ENCODE measurements around the gene SYTL3. TPM values are rescaled to one million over a fixed set of nuclear protein-coding genes. Genes with fewer than 3 reads are reported as not detected.

SYTL3 gene
- total and polyA plus RNA-seq, 2 donors, result 4.9 to 6.3 TPM

DNA sequence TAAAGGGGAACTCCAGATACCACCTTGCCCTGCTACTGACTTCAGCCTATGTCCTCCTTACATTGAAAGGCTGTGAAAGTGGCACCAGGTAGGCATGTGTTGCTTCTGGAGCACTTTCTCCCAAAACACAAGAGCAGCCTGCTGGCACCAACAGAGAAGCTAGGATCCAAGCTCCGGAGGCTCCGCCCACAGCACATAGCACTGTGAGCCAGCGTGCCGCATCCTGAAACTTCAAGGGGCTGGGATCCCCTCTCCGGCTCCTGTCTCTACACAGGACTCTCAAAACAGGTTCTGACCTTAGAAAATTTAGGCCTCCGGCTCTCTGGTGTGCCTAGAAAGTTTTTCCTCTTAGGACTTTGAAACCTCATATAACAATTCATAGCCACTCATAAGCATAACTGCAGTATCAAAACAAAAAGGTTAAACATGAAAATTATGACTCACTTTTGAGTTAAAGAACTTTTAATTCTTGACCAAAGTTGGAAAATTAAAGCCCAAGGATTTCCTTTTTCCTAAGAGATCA lies 128.2 kb downstream of the SYTL3 start:
- peaks cover 3% of the 10 kb centered on the region for H3K36me3 ChIP-seq (ENCODE audit: insufficient read depth)
- H3K27ac ChIP-seq (ENCODE audit: low read depth), result no peak overlapping the region
- no peak for DNase-seq (ENCODE audit: extremely low spot score)
- H3K4me1 ChIP-seq (ENCODE audit: insufficient read depth), result no peaks in the 10 kb centered on the region
- WGBS, result 94% methylated on average over 6 of the region's 6 CpGs
- no peak overlapping the region for H3K4me3 ChIP-seq (ENCODE audit: low read depth, low read length)

DNA sequence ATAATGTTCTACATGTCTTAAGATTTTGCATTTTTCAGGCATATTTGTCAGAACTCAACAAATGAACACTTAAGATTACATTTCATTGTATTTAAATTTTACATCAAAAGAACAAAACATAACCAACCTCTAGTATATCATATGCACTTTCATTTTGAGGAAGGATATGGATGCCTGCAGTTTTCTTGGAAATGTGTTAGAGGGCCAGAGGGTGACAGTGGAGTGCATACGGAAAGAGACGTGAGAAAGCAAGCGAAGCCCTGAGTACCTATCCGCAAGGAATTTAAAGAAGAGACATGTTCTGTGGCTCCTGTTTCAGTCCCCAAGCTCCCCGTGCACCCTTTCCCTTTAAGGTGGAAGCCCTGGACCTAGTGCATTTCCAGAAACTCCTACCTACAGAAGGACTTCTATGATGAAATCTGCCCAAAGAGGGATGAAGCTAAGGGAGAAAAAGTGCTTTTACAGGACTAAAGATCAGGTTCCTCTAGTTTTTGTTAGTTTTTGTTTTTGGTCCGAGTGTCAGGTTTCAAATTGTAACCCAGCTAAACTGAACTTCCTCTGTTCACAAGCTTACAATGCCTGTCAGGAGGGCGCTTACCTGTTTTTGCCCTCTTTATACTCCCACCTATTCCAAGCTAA lies 130.5 kb downstream of the SYTL3 start:
- Histone ChIP-seq H3K4me1 (ENCODE audit: insufficient read depth) (no peaks in the 10 kb centered on the region), H3K27ac (ENCODE audit: low read depth) (no peak overlapping the region), H3K36me3 (ENCODE audit: insufficient read depth) (peaks cover 4% of the 10 kb centered on the region), H3K4me3 (ENCODE audit: low read depth, low read length) (no peak overlapping the region)
- DNase-seq (ENCODE audit: extremely low spot score), result no peak
- WGBS, result 88% methylated on average over 7 of the region's 7 CpGs

DNA sequence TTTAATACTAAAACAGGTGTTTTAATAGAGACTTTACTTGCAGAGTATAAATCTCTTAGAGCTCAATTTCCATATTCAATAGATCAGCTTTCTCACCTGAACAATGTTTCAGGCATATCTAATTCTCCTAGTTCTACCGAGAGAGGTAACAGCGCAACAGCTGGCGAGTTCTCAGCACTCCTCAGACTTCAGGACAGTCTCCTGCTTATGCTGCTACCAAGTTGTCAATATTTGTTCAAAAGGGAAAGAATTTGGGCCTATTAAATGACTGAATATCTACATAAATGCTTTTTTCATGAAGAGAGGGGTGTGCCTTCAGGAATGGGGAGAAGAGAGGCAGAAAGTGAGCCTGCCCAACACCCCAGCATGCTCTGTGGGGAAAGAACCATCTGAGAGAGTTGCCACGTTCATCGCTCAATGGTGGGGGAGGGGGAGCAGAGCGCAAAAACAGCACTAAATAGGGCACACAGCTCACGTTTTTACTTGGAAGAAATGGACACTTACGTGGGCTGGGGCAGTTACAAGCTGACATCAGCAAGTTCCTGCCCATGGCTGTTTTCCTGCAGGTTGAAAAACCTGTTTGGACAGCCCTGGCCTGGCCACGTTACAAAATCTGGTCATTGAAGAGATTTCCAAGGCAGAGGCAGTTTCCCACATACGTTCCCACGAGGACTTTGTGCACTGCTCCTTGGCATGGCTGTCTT lies 131.3 kb downstream of the SYTL3 start:
- no peak for DNase-seq (ENCODE audit: extremely low spot score)
- WGBS, result 79% methylated on average over 11 of the region's 11 CpGs
- Histone ChIP-seq H3K36me3 (ENCODE audit: insufficient read depth) (peaks cover 4% of the 10 kb centered on the region), H3K4me3 (ENCODE audit: low read depth, low read length) (no peak overlapping the region), H3K4me1 (ENCODE audit: insufficient read depth) (no peaks in the 10 kb centered on the region), H3K27ac (ENCODE audit: low read depth) (no peak overlapping the region)

DNA sequence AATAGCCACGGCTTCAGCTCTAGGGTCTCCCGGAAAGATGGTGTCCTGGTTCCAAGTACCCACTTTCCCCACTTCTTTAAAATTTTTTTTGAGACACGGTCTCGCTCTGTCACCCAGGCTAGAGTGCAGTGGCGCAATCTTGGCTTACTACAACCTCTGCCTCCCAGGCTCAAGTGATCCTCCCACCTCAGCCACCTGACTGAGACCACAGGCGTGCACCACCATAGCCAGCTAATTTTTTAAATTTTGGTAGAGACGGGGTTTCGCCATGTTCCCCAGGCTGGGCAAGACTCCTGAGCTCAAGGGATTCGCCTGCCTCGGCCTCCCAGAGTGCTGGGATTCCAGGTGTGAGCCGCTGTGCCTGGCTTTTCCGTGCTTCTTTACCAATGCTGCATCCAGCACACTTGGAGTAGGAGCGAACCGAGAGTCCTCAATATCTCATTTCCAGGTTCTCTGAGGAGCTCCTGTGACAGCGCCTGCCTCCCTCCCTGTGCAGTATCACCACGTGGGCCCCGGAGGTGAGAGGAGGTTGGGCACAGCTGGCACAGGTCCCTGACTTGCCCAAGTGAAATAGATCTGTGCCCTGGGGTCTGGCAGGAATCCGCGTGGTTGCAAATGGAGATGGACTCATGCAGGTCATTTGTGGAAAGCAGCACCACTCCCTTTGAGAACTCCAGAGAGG lies 132.0 kb downstream of the SYTL3 start:
- DNase-seq (ENCODE audit: extremely low spot score), result no peak
- H3K4me1 ChIP-seq (ENCODE audit: insufficient read depth), result no peaks in the 10 kb centered on the region
- peaks cover 4% of the 10 kb centered on the region for H3K36me3 ChIP-seq (ENCODE audit: insufficient read depth)
- WGBS, result 84% methylated on average over 19 of the region's 19 CpGs
- H3K27ac ChIP-seq (ENCODE audit: low read depth), result no peak overlapping the region
- H3K4me3 ChIP-seq (ENCODE audit: low read depth, low read length), result no peak overlapping the region

DNA sequence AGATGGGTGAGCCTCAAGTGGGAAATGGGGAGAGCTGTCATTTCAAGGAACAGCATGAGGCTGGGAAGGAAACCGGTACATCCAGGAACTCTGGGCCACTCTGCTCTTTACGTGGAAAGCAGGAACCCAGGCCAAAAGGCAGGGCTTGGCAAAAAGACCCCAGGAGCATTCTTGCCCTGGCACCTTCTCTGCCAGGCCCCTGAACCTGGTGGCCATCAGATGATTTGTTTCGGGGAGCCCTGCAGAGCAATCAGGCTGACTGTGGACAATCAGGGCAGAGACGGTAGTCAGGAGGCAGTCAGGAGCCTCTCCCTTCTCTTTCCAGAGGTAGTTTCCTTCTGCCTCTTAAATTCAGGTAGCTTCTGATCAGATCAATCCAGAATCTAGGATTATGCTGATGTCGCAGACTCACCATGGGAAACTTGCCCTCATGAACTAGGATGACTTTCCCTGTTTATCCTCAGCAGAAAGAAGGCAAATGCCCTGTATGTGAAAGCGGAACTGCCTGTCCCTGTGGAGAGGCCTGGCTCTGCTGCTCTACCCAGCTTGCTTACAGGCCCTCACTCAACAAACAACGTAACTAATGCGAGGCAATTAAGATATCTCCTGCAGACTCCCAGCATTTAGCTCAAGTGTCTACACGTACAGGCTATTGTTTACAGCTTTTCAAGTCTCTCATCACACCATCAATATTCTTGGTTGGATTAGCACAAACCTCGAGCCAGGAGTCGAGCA lies 132.7 kb downstream of the SYTL3 start:
- H3K4me1 ChIP-seq (ENCODE audit: insufficient read depth), result no peaks in the 10 kb centered on the region
- 81% methylated on average over 11 of the region's 11 CpGs for WGBS
- H3K36me3 ChIP-seq (ENCODE audit: insufficient read depth), result peaks cover 4% of the 10 kb centered on the region
- no peak overlapping the region for H3K4me3 ChIP-seq (ENCODE audit: low read depth, low read length)
- no peak for DNase-seq (ENCODE audit: extremely low spot score)
- H3K27ac ChIP-seq (ENCODE audit: low read depth), result no peak overlapping the region

DNA sequence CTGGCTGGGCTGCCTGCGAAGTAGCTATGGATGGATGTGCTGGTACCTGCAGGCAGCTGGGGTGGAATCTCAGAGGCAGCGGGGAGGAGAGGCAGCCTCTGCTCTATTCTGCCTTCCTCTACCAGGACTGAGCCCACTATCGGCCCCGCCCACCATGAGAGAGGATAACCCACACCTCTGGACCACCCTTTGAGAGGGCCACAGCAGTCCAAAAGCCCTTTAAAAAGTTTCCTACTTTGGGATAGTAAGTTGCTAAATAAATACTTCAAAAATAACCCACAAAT lies 133.3 kb downstream of the SYTL3 start:
- no peak overlapping the region for H3K27ac ChIP-seq (ENCODE audit: low read depth)
- 71% methylated on average over 4 of the region's 4 CpGs for WGBS
- H3K4me3 ChIP-seq (ENCODE audit: low read depth, low read length), result no peak overlapping the region
- H3K36me3 ChIP-seq (ENCODE audit: insufficient read depth), result peaks cover 4% of the 10 kb centered on the region
- no peaks in the 10 kb centered on the region for H3K4me1 ChIP-seq (ENCODE audit: insufficient read depth)
- no peak for DNase-seq (ENCODE audit: extremely low spot score)

DNA sequence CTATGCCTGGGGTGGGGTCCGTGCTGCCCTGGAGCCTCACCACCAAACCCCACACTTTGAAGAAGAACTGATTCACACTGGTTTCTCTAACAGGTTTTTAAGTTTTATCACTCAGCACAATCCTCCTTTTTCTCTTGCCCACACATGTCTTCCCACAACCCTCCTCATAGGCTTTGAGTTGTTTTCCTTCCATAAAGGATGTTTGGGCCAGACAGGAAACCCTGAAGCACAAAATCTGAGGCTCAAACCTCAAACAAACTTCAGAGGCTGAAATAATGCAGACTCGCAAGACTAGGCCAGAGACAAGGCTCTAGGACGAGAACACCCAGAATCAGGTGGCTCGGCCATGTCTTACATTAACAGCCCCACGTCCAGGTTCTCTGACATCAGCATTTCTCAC lies 134.0 kb downstream of the SYTL3 start:
- peaks cover 4% of the 10 kb centered on the region for H3K36me3 ChIP-seq (ENCODE audit: insufficient read depth)
- no peak for DNase-seq (ENCODE audit: extremely low spot score)
- H3K27ac ChIP-seq (ENCODE audit: low read depth), result no peak overlapping the region
- H3K4me3 ChIP-seq (ENCODE audit: low read depth, low read length), result no peak overlapping the region
- no peaks in the 10 kb centered on the region for H3K4me1 ChIP-seq (ENCODE audit: insufficient read depth)
- WGBS, result 92% methylated on average over 5 of the region's 5 CpGs

DNA sequence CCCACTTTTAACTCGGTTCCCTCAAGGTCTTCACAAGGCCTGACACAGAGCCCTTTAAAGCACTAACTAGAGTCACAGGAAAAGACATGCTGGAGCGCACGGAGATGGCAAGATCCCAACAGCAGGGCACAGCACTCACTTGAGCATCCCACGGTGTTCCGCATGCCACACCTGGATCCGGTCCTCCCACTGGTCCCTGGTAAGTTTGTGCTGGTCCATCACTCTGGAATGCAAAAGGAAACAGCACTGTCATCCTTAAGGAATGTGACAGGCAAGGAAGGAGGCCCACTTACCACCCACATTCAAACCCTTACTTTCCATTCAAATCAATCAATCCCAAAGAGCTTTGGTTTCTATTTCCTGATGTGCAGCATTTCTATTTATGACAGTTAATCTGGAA lies 134.7 kb downstream of the SYTL3 start:
- DNase-seq (ENCODE audit: extremely low spot score), result no peak
- no peaks in the 10 kb centered on the region for H3K4me1 ChIP-seq (ENCODE audit: insufficient read depth)
- H3K4me3 ChIP-seq (ENCODE audit: low read depth, low read length), result no peak overlapping the region
- 83% methylated on average over 6 of the region's 6 CpGs for whole genome bisulfite sequencing
- peaks cover 4% of the 10 kb centered on the region for H3K36me3 ChIP-seq (ENCODE audit: insufficient read depth)
- H3K27ac ChIP-seq (ENCODE audit: low read depth), result no peak overlapping the region

DNA sequence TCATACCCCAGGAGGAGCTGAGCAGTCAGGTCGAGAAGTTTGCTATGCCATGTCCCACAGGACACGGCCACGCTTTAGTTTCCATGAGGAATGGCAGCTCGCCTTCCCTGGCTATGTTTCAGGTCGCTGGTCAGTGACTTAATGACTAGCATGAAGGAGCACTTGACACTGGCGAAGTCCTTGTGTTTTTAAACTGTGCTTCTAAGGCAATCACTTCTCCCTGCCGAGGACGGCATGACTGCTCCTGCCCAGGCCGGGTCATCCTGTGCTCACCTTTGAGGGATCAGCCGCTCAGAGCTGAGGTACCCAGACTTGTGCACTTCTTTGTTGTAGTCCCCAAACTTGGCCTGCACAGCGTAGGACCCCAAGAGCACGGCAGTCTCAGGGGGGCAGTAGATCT lies 135.2 kb downstream of the SYTL3 start:
- DNase-seq (ENCODE audit: extremely low spot score), result no peak
- Histone ChIP-seq H3K4me1 (ENCODE audit: insufficient read depth) (peaks cover 3% of the 10 kb centered on the region), H3K36me3 (ENCODE audit: insufficient read depth) (peaks cover 4% of the 10 kb centered on the region), H3K27ac (ENCODE audit: low read depth) (no peak overlapping the region), H3K4me3 (ENCODE audit: low read depth, low read length) (no peak overlapping the region)
- 94% methylated on average over 12 of the region's 12 CpGs for WGBS

DNA sequence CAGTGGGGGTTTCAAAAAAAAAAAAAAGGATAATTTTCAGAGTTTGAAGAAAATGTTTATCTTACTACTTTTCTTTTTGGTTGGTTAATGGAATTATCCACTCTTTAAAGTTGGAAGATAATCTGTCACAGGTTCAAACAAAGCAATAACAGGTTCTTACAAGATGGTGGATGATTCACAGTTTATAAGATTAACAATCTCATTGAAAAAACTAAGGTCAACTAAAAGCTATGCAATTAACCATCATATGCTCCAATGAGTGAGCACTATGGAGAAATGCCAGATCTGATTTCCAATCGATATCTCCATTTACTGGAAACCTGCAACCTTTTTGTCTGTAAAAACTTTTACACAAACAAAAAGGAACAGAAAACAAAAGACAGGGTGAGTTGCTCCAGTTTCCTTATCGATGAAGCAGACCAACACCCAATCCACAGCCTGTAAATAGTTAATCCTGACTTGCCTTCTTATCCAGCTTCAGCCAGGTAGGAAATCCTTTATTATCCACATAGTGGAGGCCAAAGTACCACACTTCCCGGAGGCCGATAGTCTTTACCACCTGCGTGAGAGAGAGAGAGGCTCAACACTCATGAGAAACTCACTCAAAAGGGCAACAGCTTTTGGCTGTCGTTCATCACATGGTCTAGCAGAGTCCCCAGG lies 136.9 kb downstream of the SYTL3 start:
- H3K27ac ChIP-seq (ENCODE audit: low read depth), result no peak overlapping the region
- no peak for DNase-seq (ENCODE audit: extremely low spot score)
- no peak overlapping the region for H3K4me3 ChIP-seq (ENCODE audit: low read depth, low read length)
- H3K36me3 ChIP-seq (ENCODE audit: insufficient read depth), result peaks cover 4% of the 10 kb centered on the region
- 79% methylated on average over 6 of the region's 6 CpGs for WGBS
- H3K4me1 ChIP-seq (ENCODE audit: insufficient read depth), result peaks cover 3% of the 10 kb centered on the region

DNA sequence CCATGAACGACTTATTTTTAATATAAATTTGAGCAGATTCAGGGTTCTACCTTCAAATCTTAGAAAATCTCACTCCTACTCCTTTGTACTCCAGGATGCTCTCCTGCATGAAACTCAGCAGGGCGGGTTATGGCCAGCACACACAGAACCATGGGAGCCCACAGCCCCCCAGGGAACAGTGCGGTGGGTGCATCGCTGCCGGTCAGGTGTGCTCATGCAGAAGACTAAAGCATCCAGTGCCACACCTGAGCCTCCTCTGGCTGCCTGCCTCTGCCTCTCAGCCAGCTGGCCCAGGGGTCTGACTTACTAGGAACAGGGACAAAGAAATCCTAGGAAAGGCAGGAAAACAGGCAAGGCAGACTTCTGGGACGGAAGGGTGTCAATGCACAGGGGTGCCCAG lies 137.5 kb downstream of the SYTL3 start:
- no peak for DNase-seq (ENCODE audit: extremely low spot score)
- H3K36me3 ChIP-seq (ENCODE audit: insufficient read depth), result peaks cover 4% of the 10 kb centered on the region

DNA sequence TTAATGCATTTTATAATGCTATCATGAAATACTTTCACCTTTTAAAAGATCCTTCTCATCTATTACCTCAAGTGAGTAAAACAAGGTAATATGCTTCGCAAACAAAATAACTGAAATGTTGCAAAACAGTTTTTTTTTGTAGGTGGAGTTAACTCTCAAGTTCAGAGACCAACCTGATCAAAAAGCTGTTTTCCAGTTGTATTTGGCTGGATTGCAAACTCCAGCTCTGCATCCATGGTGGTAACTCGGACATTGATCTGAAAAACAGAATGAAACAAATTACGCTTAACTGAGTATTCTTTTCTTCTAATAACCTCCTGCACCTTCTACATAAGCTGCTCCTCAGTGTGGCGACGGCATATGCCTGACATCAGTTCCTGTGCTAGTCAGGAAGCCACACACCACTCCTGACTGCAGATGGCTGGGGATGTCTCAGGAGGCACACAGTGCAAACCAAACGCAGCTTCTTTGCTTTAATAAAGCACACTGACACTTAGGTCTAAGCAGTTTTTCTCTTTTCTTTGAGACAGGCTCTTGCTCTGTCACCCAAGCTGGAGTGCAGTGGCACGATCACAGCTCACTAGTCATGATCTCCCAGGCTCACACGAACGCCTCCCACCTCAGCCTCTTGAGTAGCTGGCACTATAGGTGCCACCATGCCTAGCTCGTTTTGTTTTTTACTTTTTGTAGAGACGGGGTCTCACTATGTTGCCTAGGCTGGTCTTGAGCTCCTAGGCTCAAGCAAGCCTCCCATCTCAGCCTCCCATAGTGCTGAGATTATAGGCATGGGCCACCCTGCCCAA lies 139.5 kb downstream of the SYTL3 start:
- H3K4me3 ChIP-seq (ENCODE audit: low read depth, low read length), result no peak overlapping the region
- peaks cover 6% of the 10 kb centered on the region for H3K4me1 ChIP-seq (ENCODE audit: insufficient read depth)
- no peak for DNase-seq (ENCODE audit: extremely low spot score)
- H3K36me3 ChIP-seq (ENCODE audit: insufficient read depth), result peaks cover 2% of the 10 kb centered on the region
- WGBS, result 82% methylated on average over 11 of the region's 11 CpGs
- H3K27ac ChIP-seq (ENCODE audit: low read depth), result no peak overlapping the region

More for the DNA sequence above, 137.5 kb downstream of the SYTL3 start:
- WGBS, result 88% methylated on average over 6 of the region's 6 CpGs
- Histone ChIP-seq H3K27ac (ENCODE audit: low read depth) (no peak overlapping the region), H3K4me3 (ENCODE audit: low read depth, low read length) (no peak overlapping the region), H3K4me1 (ENCODE audit: insufficient read depth) (peaks cover 3% of the 10 kb centered on the region)

Data from urinary bladder (tissue), 4 donors.